Measurements from ENCODE around the gene APH1B.

The APH1B gene

GRCh38 chr15:63354821-63355650 is 77.6 kb downstream of the APH1B start:
- DNase-seq = no peak

GRCh38 chr15:63357061-63357460 is 79.7 kb downstream of the APH1B start:
- DNase-seq = no peak

- DNase-seq = no peak
Observed at GRCh38 chr15:63357731-63358130, 80.3 kb downstream of the APH1B start.

- no peak for DNase-seq
Observed at GRCh38 chr15:63358241-63359029, 81.0 kb downstream of the APH1B start.

Measured in hippocampal formation (tissue), 2 donors.